AG09309 (cell line): ENCODE measurements around the gene SCCPDH.
"Not testable (repeated sequence)": the region's sequence is repeated elsewhere in the genome, so short reads cannot be mapped to it uniquely, and the experiment has no call there.

Experiments
- DNase-seq: peaks from one replicate; pipeline ENCODE4 v3.0.0-alpha.2; 2010; ENCODE audit warnings: low read depth
- H3K4me3 ChIP-seq: 2 replicates; pipeline ENCODE4 v1.5.1; 2011; ENCODE audit warnings: mild to moderate bottlenecking, low read depth, low read length, moderate library complexity; ENCODE audit not compliant: control insufficient read depth
- CTCF ChIP-seq: IDR thresholded peaks from 2 replicates; pipeline ENCODE4 v1.5.1; 2011; ENCODE audit warnings: mild to moderate bottlenecking, low read depth, low read length, inconsistent platforms; ENCODE audit not compliant: insufficient read depth, control insufficient read depth; ENCODE audit errors: missing control alignments

SCCPDH gene

GRCh38 chr1:246733704-246734103 lies 9.5 kb downstream of the SCCPDH start:
- no peak for DNase-seq
- H3K4me3 ChIP-seq = no peak overlapping the region
- TF ChIP-seq CTCF = no peak

GRCh38 chr1:246734866-246735265 lies 10.7 kb downstream of the SCCPDH start:
- no peak for DNase-seq
- no peak overlapping the region for H3K4me3 ChIP-seq
- TF ChIP-seq CTCF = no peak

- TF ChIP-seq CTCF = no peak
- no peak for DNase-seq
- no peak overlapping the region for H3K4me3 ChIP-seq
These were observed 11.5 kb downstream of the SCCPDH start for GRCh38 chr1:246735735-246736134.

GRCh38 chr1:246742396-246742795 lies 18.2 kb downstream of the SCCPDH start:
- no peak for TF ChIP-seq CTCF
- H3K4me3 ChIP-seq = no peak overlapping the region
- DNase-seq = no peak

- DNase-seq, H3K4me3 ChIP-seq: not testable (repeated sequence)
These were observed 21.9 kb downstream of the SCCPDH start for GRCh38 chr1:246746155-246746554.

- no peak overlapping the region for H3K4me3 ChIP-seq
- no peak for TF ChIP-seq CTCF
- DNase-seq = no peak
These were observed 23.8 kb downstream of the SCCPDH start for GRCh38 chr1:246748006-246748405.

GRCh38 chr1:246748867-246749266 lies 24.7 kb downstream of the SCCPDH start:
- no peak for TF ChIP-seq CTCF
- DNase-seq = no peak
- H3K4me3 ChIP-seq = no peak overlapping the region

- no peak overlapping the region for H3K4me3 ChIP-seq
- no peak for TF ChIP-seq CTCF
- DNase-seq = peak; percentile 10
These were observed 26.5 kb downstream of the SCCPDH start for GRCh38 chr1:246750752-246751151.
